COLO829 (cell line): ENCODE results near the gene KRTAP5-5.
"Not testable (repeated sequence)": the region's sequence is repeated elsewhere in the genome, so short reads cannot be mapped to it uniquely, and the experiment has no call there.

Experiments
- DNase-seq: peaks from one replicate; pipeline ENCODE4 v3.0.0; 2012; ENCODE audit warnings: low spot score

The KRTAP5-5 gene, protein sequence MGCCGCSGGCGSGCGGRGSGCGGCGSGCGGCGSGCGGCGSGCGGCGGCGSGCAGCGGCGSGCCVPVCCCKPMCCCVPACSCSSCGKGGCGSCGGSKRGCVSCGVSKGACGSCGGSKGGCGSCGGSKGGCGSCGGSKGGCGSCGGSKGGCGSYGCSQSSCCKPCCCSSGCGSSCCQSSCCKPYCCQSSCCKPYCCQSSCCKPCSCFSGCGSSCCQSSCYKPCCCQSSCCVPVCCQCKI

DNA sequence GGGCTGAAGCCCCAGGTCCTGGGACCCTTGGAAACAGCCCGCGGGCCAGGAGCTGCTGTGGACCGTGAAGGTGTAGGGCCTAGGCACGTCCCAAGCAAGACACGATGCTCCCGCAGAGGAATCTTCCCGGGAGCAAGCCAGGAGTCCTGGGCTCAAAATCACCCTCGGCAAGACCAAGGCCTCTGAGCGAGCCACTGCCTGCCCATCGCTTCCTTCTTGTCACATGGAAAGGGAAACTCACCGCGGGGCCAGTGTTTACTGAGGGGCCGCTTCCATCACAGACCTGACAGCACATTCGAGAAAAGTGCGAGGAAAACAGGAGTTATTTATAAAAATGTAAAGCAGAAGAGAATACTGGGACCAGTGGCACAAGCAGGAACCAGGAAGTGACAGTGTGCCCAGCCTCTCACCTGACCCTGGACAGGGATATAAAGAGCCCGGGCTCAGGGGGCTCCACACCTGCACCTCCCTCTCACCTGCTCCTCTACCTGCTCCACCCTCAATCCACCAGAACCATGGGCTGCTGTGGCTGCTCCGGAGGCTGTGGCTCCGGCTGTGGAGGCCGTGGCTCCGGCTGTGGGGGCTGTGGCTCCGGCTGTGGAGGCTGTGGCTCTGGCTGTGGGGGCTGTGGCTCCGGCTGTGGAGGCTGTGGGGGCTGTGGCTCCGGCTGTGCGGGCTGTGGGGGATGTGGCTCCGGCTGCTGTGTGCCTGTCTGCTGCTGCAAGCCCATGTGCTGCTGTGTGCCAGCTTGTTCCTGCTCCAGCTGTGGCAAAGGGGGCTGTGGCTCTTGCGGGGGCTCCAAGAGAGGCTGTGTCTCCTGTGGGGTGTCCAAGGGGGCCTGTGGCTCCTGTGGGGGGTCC lies at the start of gene KRTAP5-5:
TSS of gene KRTAP5-5 (plus strand) at position 450 of the 860 bp plus-strand sequence. CDS start at position 516, 66 bp downstream.
- DNase-seq, result no peak

DNA sequence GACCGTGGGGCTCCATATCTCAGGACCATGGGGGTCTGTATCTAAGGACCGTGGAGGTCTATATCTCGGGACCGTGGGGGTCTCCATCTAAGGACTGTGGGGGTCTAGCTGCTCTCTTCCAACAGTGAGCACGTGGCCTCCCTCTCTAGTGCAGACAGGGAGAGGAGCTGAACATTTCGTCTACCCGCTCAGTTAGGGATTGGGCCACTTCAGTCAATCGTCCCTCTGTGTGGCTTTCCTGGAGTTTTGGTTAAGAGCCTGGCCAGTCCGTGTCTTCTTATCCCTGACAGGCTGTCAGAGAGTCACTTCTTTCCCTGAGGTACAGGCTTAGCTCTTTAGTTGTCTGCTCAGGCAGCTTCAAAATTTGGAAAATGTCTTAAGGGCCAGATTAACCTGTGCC lies 47.6 kb upstream of the KRTAP5-5 start:
- DNase-seq, result no peak

GRCh38 chr11:1582909-1583308 lies 46.7 kb upstream of the KRTAP5-5 start:
- DNase-seq, result not testable (repeated sequence)

DNA sequence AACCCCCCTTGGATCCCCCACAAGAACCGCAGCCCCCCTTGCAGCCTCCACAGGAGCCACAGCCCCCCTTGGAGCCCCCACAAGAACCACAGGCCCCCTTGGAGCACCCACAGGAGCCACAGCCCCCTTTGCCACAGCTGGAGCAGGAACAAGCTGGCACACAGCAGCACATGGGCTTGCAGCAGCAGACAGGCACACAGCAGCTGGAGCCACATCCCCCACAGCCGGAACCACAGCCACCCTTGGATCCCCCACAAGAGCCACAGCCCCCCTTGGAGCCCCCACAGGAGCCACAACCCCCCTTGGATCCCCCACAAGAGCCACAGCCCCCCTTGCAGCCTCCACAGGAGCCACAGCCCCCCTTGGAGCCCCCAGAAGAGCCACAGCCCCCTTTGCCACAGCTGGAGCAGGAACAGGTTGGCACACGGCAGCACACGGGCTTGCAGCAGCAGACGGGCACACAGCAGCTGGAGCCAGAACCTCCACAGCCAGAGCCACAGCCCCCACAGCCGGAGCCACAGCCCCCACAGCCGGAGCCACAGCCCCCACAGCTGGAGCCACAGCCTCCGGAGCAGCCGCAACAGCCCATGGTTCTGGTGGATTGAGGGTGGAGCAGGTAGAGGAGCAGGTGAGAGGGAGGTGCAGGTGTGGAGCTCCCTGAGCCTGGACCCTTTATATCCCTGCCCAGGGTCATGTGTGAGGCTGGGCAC lies 44.8 kb upstream of the KRTAP5-5 start, which contains the start of gene KRTAP5-1:
TSS of gene KRTAP5-1 (minus strand) at position 623 of the 710 bp plus-strand sequence. CDS start at position 589, 34 bp downstream.
- DNase-seq, result not testable (repeated sequence)

- no peak for DNase-seq
These were observed 42.9 kb upstream of the KRTAP5-5 start for GRCh38 chr11:1586699-1587098.

- DNase-seq, result not testable (repeated sequence)
These were observed 40.2 kb upstream of the KRTAP5-5 start for GRCh38 chr11:1589191-1589963.

GRCh38 chr11:1589996-1590395 lies 39.6 kb upstream of the KRTAP5-5 start:
- no peak for DNase-seq

DNA sequence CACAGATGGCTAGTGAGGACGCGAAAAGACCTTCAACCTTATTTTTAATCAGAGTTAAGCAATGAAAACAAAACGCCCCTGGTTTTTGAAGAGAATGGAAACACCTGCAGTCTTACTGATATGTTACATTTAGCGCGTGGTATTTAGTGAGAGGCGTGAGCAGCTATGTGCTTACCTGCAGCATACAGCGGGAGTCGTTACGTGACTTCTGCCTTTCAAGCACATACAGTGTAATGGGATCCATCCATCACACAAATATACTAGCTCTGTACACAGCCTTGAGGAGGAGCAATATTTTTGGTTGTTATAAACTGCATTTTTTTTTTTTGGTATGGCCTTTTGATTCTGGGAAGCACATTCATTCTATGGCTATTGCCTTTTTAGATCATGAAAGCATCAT lies 36.9 kb upstream of the KRTAP5-5 start:
- no peak for DNase-seq

DNA sequence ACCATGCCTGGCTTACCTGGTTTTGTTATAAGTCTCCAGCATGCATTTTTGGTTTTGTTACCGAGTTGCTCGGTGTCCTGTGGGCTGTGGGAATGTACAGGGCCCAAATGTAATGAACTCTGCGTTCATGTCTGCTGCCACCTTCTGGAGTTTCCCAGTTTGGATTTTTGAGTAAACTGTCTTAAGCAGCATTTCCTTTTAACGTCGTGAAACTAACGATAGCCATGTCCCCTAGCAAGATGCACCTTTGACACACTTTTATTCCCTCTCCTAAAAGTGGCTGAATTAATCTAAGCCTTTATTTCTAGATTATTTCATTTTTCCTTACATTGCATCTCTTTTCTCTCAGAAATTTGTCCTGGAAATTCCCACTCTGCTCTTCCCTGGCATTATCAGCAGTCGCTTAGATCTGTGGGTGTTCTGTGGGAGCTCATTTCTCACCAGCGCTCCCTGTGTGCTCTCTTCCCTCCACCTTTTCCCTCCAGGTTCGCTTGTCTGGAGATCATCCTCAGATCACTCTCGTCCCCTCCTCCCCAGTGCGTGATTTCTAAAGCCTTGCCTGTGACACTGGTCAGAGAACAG lies 33.5 kb upstream of the KRTAP5-5 start:
- not testable (repeated sequence) for DNase-seq

DNA sequence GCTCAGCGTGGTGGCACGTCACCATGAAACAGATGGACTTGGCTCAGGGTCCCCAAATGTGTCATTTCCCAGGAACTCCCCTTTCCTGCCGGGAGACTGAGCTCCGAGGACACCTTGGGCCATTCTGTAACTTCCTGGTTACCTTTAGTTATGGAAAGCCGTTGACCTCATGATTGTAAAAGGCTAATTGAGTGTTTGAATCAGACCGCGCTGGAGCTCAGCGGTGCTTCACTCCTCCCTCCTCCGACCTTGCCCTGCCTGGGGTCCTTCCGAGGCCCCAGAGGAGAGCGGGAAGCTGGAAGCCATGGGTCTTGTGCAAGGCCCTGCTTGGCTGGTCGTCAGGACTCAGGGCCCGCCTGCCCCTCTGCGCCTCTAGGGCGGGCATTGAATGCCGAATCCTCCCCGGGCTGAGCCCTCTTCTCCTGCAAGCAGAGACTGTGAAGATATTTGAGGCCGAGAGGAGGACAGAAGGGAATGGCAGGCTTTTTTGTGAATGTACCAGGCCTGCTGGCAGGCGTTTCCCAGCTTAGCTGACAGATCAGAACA lies 32.9 kb upstream of the KRTAP5-5 start:
- not testable (repeated sequence) for DNase-seq

GRCh38 chr11:1597331-1597993 lies 32.1 kb upstream of the KRTAP5-5 start:
- DNase-seq, result no peak

- no peak for DNase-seq
These were observed 31.6 kb upstream of the KRTAP5-5 start, which contains the start of gene KRTAP5-2 for GRCh38 chr11:1597994-1598380. KRTAP5-2 (minus strand) TSS chr11:1598294; CDS start chr11:1598250, 44 bp downstream.

- not testable (repeated sequence) for DNase-seq
These were observed 31.2 kb upstream of the KRTAP5-5 start for GRCh38 chr11:1598406-1598805.

DNA sequence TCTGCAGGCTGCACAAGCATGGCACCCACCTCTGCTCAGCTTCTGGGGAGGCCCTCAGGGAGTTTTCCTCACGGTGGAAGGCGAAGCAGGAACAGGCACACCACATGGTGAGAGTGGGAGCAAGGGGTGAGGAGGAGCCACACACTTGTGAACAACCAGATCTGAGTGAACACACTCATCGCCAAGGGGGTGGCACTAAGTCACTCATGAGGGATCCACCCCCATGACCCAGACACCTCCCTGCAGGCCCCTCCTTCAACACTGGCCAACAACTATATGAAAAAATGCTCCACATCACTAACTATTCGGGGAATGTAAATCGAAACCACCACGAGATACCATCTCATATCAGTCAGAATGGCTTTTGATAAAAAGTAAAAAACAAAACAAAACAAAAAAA lies 30.8 kb upstream of the KRTAP5-5 start:
- no peak for DNase-seq

- DNase-seq, result no peak
These were observed 28.9 kb upstream of the KRTAP5-5 start for GRCh38 chr11:1600626-1601025.

DNA sequence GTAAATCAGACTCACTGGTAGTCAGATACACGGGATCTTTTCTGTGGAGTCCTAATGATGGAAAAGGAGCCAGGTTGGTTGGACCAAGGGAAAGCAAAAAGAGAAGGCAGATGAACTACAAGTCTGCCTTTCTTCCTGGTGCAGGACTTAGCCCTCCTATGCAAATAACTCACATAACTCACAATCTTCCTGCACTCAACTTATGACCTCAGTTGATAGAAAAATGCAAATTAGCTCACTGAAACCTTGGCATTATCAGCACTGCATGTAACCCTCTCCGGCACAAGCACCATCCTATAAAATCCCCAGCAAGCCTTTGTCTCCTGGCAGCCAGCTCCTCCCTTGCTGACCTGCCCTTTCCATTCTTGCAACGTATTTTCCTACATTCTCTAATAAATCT lies 27.9 kb upstream of the KRTAP5-5 start:
- DNase-seq, result not testable (repeated sequence)

GRCh38 chr11:1603629-1604028 lies 25.9 kb upstream of the KRTAP5-5 start:
- no peak for DNase-seq

DNA sequence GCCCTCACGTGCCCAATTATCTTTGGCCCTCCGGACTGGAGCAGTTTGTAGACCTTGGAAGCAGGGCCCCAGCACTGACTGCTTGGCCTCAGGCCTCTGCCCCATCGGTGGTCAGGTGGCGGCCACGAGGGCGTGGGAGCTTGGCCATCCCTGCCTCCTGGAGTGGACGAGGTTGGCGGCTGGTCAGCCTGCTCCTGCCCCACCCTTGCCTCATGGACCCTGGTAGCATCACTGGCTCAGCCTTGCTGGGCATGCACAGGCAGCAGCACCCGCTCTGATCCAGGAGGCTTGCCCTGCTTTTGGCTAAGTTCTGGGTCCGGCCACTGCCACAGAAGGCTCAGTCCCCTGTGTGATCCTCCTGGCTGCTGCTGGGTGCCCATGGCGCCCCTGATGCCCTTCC lies 25.4 kb upstream of the KRTAP5-5 start:
- DNase-seq, result no peak

DNA sequence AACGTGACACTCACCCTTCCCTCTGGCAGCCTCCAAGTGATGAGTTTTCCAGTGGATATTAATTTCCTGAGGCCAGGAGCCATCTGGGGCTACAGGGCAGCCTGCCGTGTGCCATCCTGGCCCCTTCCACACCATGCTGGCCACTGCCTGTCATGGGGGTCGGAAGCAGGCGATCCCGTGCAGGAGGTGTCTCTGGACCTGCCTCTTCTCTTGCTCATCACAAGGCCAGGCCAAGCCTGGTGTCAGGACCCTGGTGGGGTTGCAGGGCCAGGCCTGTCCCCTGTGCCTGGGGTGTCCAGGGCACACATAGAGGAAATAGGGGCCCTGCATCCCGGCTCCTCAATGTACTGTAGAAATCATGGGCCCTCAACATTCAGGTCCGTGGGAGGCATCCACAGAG lies 24.9 kb upstream of the KRTAP5-5 start:
- no peak for DNase-seq

DNA sequence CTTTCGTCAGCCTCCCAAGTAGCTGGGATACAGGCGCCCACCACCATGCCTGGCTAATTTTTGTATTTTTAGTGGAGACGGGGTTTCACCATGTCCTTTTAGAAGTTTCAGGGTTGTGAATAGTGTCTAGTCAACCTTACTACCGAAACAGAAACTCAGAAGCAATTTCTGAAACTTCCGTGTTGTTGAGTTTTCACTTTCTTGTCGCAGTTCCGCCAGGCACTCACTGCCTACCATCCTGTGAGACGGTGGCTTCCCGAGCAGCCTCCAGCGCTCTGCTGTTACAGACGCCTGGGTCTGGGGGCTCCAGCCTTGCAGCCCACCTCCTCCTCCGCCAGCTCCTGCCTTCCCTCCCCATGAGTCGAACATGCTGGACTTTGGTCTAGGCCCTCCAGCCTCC lies 23.7 kb upstream of the KRTAP5-5 start:
- not testable (repeated sequence) for DNase-seq
